Kidney epithelial cell (primary cell): ENCODE data around the gene CIPC. TPM values are rescaled to one million over a fixed set of nuclear protein-coding genes. Genes with fewer than 3 reads are reported as not detected.

Source experiments
- DNase-seq: peaks from one replicate; pipeline ENCODE4 v3.0.0-alpha.2; 2010; ENCODE audit warnings: low read depth
- H3K27me3 ChIP-seq: 2 replicates; pipeline ENCODE4 v1.6.0; 2011; ENCODE audit warnings: low read length; ENCODE audit not compliant: control insufficient read depth, insufficient read depth
- H3K36me3 ChIP-seq: 2 replicates; pipeline ENCODE4 v1.5.1; 2011; ENCODE audit warnings: low read length; ENCODE audit not compliant: control insufficient read depth, insufficient read depth
- H3K4me3 ChIP-seq: 2 replicates; pipeline ENCODE4 v1.5.1; 2011; ENCODE audit warnings: low read depth, mild to moderate bottlenecking, control low read depth, low read length
- total RNA-seq: library from RNA; depleted of rRNA; stranded (reverse); fragments of >200 nt; gene quantifications from 2 replicates; pipeline ENCODE4 v1.2.3, GENCODE V29; 2015
- TF ChIP-seq, protein P1 (sequence below): IDR thresholded peaks from 2 replicates; pipeline ENCODE4 v1.5.1; 2011; ENCODE audit warnings: mild to moderate bottlenecking, moderate library complexity, low read length, control low read depth, inconsistent platforms; ENCODE audit not compliant: insufficient read depth, poor library complexity, severe bottlenecking

CIPC gene
- total RNA-seq, 1 donor from 2014 or later = 15.9 TPM

DNA sequence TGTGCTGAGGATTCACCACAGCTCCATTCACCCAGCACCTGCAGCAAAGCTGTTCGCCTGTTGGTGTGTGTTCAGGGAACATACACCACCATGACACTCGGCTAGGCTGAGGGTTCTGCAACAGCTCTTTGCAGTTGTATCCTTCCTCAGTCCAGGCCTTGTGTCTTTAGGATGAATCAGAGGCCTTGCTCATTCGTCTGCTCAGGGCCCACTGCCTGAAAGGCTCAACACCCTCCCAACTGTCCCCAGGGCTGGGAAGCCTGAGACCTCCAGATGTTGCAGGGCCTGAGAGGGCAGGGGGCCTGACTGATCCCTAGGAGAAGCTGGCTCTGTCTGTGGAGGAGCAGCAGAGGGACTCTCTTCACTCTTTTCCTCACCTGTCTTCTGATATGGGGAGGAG lies 32.3 kb downstream of the CIPC start:
- DNase-seq = no peak
- TF ChIP-seq, protein P1, sequence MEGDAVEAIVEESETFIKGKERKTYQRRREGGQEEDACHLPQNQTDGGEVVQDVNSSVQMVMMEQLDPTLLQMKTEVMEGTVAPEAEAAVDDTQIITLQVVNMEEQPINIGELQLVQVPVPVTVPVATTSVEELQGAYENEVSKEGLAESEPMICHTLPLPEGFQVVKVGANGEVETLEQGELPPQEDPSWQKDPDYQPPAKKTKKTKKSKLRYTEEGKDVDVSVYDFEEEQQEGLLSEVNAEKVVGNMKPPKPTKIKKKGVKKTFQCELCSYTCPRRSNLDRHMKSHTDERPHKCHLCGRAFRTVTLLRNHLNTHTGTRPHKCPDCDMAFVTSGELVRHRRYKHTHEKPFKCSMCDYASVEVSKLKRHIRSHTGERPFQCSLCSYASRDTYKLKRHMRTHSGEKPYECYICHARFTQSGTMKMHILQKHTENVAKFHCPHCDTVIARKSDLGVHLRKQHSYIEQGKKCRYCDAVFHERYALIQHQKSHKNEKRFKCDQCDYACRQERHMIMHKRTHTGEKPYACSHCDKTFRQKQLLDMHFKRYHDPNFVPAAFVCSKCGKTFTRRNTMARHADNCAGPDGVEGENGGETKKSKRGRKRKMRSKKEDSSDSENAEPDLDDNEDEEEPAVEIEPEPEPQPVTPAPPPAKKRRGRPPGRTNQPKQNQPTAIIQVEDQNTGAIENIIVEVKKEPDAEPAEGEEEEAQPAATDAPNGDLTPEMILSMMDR = no peak
- Histone ChIP-seq H3K36me3 (no peaks in the 10 kb centered on the region), H3K27me3 (peaks cover 55% of the 10 kb centered on the region), H3K4me3 (no peak overlapping the region)

DNA sequence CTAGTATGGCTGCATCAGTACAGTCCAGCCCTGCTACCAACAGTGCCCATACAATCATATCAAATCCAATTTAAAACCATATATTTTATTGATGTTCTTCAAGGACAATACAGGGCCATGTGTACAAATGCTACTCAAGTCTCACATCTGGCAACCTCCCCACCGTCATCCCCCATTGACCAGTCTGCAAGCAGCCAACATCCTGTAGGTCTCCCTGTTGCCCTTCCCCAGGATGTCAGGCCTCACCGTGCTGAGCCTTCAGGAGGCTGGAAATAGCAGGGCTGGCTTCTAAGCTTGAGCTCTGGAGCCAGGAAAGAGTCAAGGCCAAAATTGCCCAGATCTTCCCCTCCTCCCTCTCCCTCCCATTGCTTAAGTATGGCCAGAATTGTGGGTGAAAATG lies 33.1 kb downstream of the CIPC start:
- Histone ChIP-seq H3K27me3 (peaks cover 49% of the 10 kb centered on the region), H3K4me3 (no peak overlapping the region), H3K36me3 (no peaks in the 10 kb centered on the region)
- TF ChIP-seq, protein P1 = no peak
- no peak for DNase-seq

DNA sequence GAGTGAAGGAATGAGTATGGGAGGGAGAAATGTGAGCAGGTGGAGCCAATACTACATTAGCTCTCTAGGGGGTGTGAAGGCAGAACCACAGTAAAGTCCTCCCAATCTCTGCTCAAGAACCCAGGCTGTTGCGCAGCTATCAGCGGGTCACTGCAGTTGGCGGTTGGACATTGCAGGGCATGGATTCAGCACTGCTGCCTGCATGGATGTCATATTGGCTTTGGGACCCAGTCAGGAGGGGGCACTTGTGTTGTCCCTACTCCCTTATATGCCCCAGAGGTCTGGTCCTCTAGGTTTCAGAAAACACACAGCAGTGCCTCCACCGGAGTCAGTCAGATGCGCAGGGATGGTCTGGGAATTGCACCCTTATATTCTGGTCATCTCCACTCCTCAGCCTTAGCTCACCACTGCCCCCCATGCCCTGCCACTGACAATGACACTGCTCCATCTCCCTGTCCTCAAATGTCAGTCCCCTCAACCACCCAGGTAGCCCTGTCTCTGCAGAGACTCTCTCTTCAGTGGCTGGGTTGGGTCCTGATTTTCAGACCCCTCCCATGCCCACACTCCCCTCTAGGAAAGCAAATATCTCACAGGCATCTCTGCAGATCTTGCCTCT lies 33.9 kb downstream of the CIPC start:
- Histone ChIP-seq H3K36me3 (no peaks in the 10 kb centered on the region), H3K4me3 (no peak overlapping the region), H3K27me3 (peaks cover 50% of the 10 kb centered on the region)
- no peak for DNase-seq
- TF ChIP-seq, protein P1 = no peak

DNA sequence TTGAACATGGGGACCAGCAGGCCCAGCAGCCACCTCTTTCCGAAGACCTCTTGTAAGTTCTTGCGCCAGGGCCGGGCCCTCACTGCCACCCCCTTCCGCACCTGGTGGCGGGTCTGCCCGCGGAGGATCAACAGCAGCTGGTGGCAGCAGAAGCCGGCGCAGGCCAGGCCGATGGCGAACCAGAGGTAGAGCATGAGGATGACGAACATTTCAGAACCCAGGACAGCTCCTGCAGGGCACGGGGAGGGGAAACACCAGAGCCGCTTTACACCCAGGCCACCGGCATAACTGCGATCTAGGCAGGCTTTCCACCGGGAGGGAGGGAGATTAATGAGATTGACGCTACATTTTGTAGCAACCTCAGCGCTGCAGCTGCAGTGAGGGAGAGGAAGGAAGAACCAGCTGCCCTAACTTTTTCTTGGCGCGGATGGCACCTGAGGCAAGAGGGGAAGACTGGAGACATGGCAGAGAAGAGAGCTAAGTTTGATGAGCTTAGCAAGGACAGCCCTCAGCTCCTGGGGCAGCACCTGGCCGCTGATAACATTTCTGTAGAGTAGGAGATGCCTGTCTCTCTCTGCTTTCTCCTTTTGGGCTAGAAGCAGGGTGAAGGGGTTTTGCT lies 35.8 kb downstream of the CIPC start:
- peak; percentile 37 for DNase-seq
- Histone ChIP-seq H3K36me3 (no peaks in the 10 kb centered on the region), H3K27me3 (peaks cover 54% of the 10 kb centered on the region), H3K4me3 (no peak overlapping the region)
- TF ChIP-seq, protein P1 = no peak

DNA sequence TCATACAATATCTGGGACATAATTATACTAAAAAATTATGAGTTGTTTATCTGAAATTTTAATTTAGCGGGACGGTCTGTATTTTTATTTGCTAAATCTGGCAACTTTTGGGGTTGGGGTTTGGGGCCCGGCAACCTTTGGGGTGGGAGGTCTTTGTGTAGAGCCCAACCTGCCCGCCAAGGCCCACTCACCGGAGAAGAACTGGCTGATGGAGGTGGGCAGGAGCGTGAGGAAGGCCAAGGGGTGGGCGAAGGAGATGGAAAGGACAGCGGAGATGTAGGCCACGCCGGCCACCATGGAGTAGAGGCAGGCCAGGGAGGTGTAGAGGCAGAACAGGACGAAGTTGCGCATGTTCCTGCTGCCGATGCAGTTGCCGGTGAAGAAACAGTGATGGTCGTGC lies 41.0 kb downstream of the CIPC start:
- Histone ChIP-seq H3K36me3 (no peaks in the 10 kb centered on the region), H3K27me3 (peaks cover 69% of the 10 kb centered on the region), H3K4me3 (no peak overlapping the region)
- DNase-seq = no peak
- TF ChIP-seq, protein P1 = no peak
